ENCODE results near the gene CCR5AS.
A peak's percentile ranks its signal among the peaks of the same experiment; 100 is the strongest.
"Not testable (repeated sequence)": the region's sequence is repeated elsewhere in the genome, so short reads cannot be mapped to it uniquely, and the experiment has no call there.

The CCR5AS gene

DNA sequence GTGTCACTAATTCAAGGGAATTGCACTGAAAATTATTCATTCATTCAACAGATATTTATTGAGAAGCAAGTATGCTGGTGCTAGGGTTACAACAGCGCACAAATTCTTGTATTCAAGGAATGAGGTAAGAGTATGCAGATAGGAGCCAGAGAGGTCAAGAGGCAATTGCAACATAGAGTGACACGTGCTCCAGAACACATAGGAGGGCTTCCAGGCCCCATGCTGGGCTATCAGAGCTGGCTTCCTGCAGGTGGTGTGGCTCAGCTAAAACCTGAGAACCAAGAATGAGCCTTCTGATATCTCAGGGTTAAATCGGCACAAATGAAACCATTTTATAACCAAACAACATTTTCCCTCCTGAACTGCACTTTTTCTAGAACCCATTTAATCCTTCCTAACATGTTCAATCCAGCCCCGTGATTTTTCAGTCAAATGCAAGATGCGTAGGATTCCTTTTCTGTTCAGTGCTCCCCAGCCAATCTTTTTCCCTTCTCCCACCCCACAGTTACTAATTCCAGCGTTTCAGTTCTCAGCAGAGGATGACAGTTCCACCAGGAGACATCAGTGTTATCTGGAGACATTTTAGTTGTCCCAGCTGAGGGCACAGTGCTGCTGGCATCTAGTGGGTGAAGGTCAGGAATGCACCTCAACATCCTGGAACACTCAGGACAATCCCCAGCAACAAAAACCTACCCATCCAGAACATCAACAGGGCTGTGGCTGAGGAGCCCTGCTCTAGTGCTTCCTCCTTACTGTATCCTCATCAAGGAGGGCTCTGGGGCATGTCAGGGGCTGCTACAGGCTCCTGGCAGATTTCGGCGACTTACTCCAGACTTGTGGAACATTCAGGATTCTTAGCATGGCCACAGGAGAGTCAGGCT is 13.1 kb downstream of the CCR5AS start:
- no peaks in the 10 kb centered on the region for H3K27me3 ChIP-seq
- DNase-seq (ENCODE audit: low spot score in 2 of 2): no peak
- H3K27ac ChIP-seq: no peak overlapping the region
- no peak overlapping the region for H3K4me3 ChIP-seq
- no peaks in the 10 kb centered on the region for H3K9me3 ChIP-seq
- no peaks in the 10 kb centered on the region for H3K36me3 ChIP-seq
- 76% methylated on average over 8 of the region's 8 CpGs for WGBS
- TF ChIP-seq POLR2A (IDR thresholded peaks at IDR 0.05) (no peak), EP300 (IDR thresholded peaks at IDR 0.05) (no peak), POLR2AphosphoS5 (IDR thresholded peaks at IDR 0.05) (no peak)
- H3K4me1 ChIP-seq: no peaks in the 10 kb centered on the region

DNA sequence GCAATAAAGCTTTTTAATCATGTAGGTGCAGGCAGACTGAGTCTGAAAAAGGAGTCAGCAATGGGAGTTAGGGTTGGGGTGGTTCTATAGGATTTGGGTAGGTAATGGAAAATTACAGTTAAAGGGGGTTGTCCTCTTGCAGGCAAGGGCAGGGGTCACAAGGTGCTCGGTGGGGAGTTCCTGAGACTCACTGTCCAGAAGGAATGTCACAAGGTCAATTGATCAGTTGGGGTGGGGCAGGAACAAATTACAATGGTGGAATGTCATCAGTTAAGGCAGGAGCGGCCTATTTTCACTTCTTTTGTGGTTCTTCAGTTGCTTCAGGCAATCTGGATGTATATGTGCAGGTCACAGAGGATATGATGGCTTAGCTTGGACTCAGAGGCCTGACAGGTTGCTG is 13.9 kb downstream of the CCR5AS start:
- H3K36me3 ChIP-seq: no peaks in the 10 kb centered on the region
- no peaks in the 10 kb centered on the region for H3K27me3 ChIP-seq
- TF ChIP-seq, protein P1, sequence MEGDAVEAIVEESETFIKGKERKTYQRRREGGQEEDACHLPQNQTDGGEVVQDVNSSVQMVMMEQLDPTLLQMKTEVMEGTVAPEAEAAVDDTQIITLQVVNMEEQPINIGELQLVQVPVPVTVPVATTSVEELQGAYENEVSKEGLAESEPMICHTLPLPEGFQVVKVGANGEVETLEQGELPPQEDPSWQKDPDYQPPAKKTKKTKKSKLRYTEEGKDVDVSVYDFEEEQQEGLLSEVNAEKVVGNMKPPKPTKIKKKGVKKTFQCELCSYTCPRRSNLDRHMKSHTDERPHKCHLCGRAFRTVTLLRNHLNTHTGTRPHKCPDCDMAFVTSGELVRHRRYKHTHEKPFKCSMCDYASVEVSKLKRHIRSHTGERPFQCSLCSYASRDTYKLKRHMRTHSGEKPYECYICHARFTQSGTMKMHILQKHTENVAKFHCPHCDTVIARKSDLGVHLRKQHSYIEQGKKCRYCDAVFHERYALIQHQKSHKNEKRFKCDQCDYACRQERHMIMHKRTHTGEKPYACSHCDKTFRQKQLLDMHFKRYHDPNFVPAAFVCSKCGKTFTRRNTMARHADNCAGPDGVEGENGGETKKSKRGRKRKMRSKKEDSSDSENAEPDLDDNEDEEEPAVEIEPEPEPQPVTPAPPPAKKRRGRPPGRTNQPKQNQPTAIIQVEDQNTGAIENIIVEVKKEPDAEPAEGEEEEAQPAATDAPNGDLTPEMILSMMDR (IDR thresholded peaks at IDR 0.05): no peak
- TF ChIP-seq EP300 (IDR thresholded peaks at IDR 0.05): no peak
- no peak for TF ChIP-seq POLR2AphosphoS5 (IDR thresholded peaks at IDR 0.05)
- WGBS: 79% methylated on average over 2 of the region's 2 CpGs
- H3K4me3 ChIP-seq: no peak overlapping the region
- no peak for DNase-seq (ENCODE audit: low spot score in 2 of 2)
- no peak overlapping the region for H3K27ac ChIP-seq
- no peaks in the 10 kb centered on the region for H3K9me3 ChIP-seq
- no peaks in the 10 kb centered on the region for H3K4me1 ChIP-seq

DNA sequence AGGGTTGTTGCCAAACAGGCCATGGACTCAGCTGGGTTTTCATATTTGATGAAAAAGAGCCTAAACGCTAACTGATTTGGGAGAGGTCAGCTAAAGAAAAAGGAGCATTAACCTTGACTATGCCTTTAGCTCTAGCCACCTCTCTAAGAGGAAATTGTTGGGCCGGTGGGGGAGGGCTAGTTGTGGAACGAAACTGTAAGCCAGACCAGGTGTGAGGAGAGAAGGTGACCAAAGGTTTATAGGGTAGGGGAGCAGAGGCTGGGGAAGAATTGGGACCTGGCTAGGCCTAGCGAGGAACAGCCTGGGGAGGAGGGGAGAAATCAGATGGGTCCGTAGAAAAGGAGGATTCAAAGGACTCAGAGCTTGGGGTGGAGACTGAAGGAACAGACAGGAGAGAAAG is 15.3 kb downstream of the CCR5AS start:
- not testable (repeated sequence) for H3K27ac ChIP-seq
- 91% methylated on average over 5 of the region's 5 CpGs for WGBS

DNA sequence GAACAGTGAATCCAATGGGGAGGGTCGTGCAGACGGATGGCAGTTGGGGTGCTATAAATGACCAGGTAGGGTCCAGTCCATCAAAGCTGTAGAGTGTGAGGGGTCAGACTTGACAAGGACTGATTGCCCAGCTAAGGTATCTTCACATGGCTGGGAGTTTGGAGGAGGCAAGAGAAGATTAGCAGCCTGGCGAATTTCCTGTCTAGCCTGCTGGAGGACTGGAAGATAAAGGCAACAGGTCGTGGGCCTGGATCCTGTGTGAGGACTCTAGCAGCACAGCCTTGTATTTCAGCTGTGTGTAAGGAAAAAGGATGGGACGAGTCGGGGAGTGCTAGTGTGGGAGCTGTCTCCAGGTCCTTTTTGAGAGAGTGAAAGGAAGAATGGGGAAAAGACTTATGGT is 17.6 kb downstream of the CCR5AS start:
- 84% methylated on average over 6 of the region's 6 CpGs for WGBS
- H3K4me3 ChIP-seq: no peak overlapping the region
- DNase-seq (ENCODE audit: low spot score in 2 of 2): no peak
- no peaks in the 10 kb centered on the region for H3K4me1 ChIP-seq
- H3K27ac ChIP-seq: no peak overlapping the region
- H3K36me3 ChIP-seq: no peaks in the 10 kb centered on the region
- no peaks in the 10 kb centered on the region for H3K27me3 ChIP-seq
- TF ChIP-seq POLR2AphosphoS5 (IDR thresholded peaks at IDR 0.05): no peak
- TF ChIP-seq EP300 (IDR thresholded peaks at IDR 0.05): no peak
- TF ChIP-seq POLR2A (IDR thresholded peaks at IDR 0.05): no peak
- TF ChIP-seq, protein P1 (IDR thresholded peaks at IDR 0.05): no peak
- no peaks in the 10 kb centered on the region for H3K9me3 ChIP-seq

More for the DNA sequence above, 15.3 kb downstream of the CCR5AS start:
- not testable (repeated sequence) for H3K4me3 ChIP-seq, H3K9me3 ChIP-seq, H3K36me3 ChIP-seq, H3K4me1 ChIP-seq, H3K27me3 ChIP-seq
- DNase-seq (ENCODE audit: low spot score in 2 of 2): peak in 1 of 2 donors; percentile 67

DNA sequence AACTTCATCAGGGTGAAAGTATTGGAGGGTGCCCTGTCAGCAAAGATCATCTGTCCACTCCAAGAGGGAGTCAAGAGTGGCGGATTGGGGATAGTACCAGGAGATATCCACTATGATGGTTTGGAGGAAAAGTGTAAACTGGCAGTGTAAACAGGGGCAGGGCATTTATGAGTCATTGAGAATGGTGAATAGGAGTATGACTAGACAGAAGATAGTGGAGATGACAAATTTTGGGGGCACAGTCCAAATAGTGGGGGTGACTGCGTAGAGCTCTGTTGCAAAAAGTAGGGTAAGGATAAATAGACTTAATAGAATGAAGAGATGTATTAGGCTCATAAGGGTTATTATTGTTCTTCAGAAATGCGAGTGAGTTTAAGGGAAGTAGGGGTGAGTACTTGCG is 18.0 kb downstream of the CCR5AS start:
- not testable (repeated sequence) for H3K36me3 ChIP-seq; H3K27ac ChIP-seq; DNase-seq (ENCODE audit: low spot score in 2 of 2); H3K9me3 ChIP-seq; H3K4me3 ChIP-seq; H3K27me3 ChIP-seq; H3K4me1 ChIP-seq
- WGBS: 92% methylated on average over 4 of the region's 4 CpGs

DNA sequence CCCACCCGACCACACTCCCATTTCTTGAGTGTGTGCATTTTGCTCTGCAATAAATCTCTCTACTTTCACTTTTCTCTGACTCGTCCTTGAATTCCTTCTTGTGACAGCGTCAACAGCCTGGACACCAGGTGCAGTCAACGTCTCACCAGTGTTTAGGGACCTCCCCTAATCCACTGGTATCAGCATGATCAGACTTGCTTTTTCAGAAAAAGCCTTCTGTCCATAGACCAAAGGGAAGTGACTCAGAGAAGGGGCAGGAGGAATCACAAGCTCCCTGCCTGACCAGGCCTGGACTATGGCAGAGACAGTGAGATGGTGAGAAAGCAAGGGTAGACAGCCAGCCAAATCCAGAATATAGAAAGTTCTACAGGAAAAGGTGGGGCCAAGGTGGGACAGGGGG is 20.7 kb downstream of the CCR5AS start:
- H3K9me3 ChIP-seq: no peaks in the 10 kb centered on the region
- TF ChIP-seq POLR2AphosphoS5 (IDR thresholded peaks at IDR 0.05): no peak
- no peak for TF ChIP-seq EP300 (IDR thresholded peaks at IDR 0.05)
- no peak for TF ChIP-seq POLR2A (IDR thresholded peaks at IDR 0.05)
- TF ChIP-seq, protein P1 (IDR thresholded peaks at IDR 0.05): no peak
- no peaks in the 10 kb centered on the region for H3K27me3 ChIP-seq
- WGBS: 30% methylated on average over 4 of the region's 4 CpGs
- peaks cover 20% of the 10 kb centered on the region for H3K4me1 ChIP-seq
- no peaks in the 10 kb centered on the region for H3K36me3 ChIP-seq
- DNase-seq (ENCODE audit: low spot score in 2 of 2): no peak
- H3K4me3 ChIP-seq: no peak overlapping the region
- H3K27ac ChIP-seq: no peak overlapping the region

DNA sequence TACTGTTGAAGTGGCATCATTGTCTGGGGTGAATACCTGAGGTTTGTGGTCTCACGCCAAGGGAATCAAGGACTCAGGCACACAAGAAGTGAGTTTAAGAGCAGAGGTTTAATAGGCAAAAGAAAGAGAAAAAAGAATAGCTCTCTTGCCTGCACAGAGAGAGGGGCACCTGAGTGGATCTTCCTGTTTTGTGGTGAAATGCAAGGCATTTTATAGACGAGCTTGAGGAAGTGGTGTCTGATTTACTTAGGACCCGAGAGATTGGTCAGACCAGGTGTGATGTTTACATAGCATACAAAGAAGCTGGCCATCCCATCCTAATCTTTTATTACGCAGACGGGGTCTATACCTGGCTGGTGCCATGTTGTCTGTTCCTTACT is 22.9 kb downstream of the CCR5AS start:
- 61% methylated on average over 5 of the region's 5 CpGs for WGBS
- H3K36me3 ChIP-seq: no peaks in the 10 kb centered on the region
- DNase-seq (ENCODE audit: low spot score in 2 of 2): no peak
- H3K9me3 ChIP-seq: no peaks in the 10 kb centered on the region
- H3K27me3 ChIP-seq: no peaks in the 10 kb centered on the region
- H3K4me1 ChIP-seq: peaks cover 29% of the 10 kb centered on the region
- no peak overlapping the region for H3K4me3 ChIP-seq
- TF ChIP-seq, protein P1 (IDR thresholded peaks at IDR 0.05): no peak
- no peak for TF ChIP-seq POLR2AphosphoS5 (IDR thresholded peaks at IDR 0.05)
- H3K27ac ChIP-seq: no peak overlapping the region

Measured in suprapubic skin (tissue), 4 donors.